Upper lobe of left lung (tissue), 6 donors: ENCODE measurements around the gene PTPRD. TPM values are rescaled to one million over a fixed set of nuclear protein-coding genes. Genes with fewer than 3 reads are reported as not detected.

Source experiments
- ATAC-seq, 2 donors: fragments of 200-7000 bp; cut with Tn5 transposase; one replicate each; pipeline ENCODE4 v1.9.1; 2022; ENCODE audit warnings: mild to moderate bottlenecking in 2 of 2, moderate library complexity in 2 of 2; ENCODE audit not compliant: low FRiP score in 2 of 2
- DNase-seq, 2 donors: peaks; one replicate each; pipeline ENCODE4 v3.0.0-alpha.2; 2019 to 2020
- H3K27ac ChIP-seq, 4 donors: fragments of 200-600 bp; sonication (generic); one replicate each; pipeline ENCODE4 v1.5.1; 2016 to 2019
- H3K27me3 ChIP-seq, 4 donors: fragments of 200-600 bp; sonication (generic); one replicate each; pipeline ENCODE4 v1.5.1; 2017 to 2019
- H3K36me3 ChIP-seq, 4 donors: fragments of 200-600 bp; sonication (generic); one replicate each; pipeline ENCODE4 v1.5.1; 2016 to 2019
- H3K4me1 ChIP-seq, 4 donors: fragments of 200-600 bp; sonication (generic); one replicate each; pipeline ENCODE4 v1.5.1; 2018 to 2019
- H3K4me3 ChIP-seq, 4 donors: fragments of 200-600 bp; sonication (generic); one replicate each; pipeline ENCODE4 v1.5.1; 2017 to 2019; ENCODE audit warnings: mild to moderate bottlenecking in 2 of 4, moderate library complexity in 1 of 4
- H3K9me3 ChIP-seq, 4 donors: fragments of 200-600 bp; sonication (generic); one replicate each; pipeline ENCODE4 v1.5.1; 2018 to 2019
- CTCF ChIP-seq, 6 experiments: fragments of 450-650 bp in 4 of 6; fragments of 200-600 bp in 2 of 6; sonication (generic) in 2 of 6; IDR thresholded peaks; one replicate each; pipeline ENCODE4 v1.5.1; 2016 to 2019; ENCODE audit warnings: antibody characterized with exemption in 6 of 6
- EP300 ChIP-seq, 4 donors: sonication (generic); formaldehyde crosslinking; IDR thresholded peaks; one replicate each; pipeline ENCODE4 v1.5.1; 2017; ENCODE audit warnings: antibody characterized with exemption in 4 of 4, control low read depth in 2 of 4
- POLR2A ChIP-seq, 4 donors: fragments of 450-650 bp; IDR thresholded peaks; one replicate each; pipeline ENCODE4 v1.5.1; 2016 to 2017; ENCODE audit warnings: antibody characterized with exemption in 4 of 4, mild to moderate bottlenecking in 2 of 4
- POLR2AphosphoS5 ChIP-seq, 2 donors: sonication (generic); formaldehyde crosslinking; IDR thresholded peaks; one replicate each; pipeline ENCODE4 v1.5.1; 2017; ENCODE audit warnings: antibody characterized with exemption in 2 of 2
- WGBS, 2 donors: methylation state at CpG; one replicate each; pipeline ENCODE4 v1.1.5; 2017 to 2018; 5-methylcytosine and 5-hydroxymethylcytosine counted together
- total RNA-seq, 6 donors: library from RNA; depleted of rRNA in 4 of 6; stranded (reverse); fragments of >200 nt in 4 of 6; gene quantifications; one replicate each; pipeline versions ENCODE4 v1.1.0 to v1.2.1, GENCODE V29; 2016 to 2021
- donor health status: DM: no; HTN: no; CAD: no; lungs with moderate emphysema.
- donor health status: DM: no; HTN: yes; CAD: no; lungs with severe emphysema.

PTPRD gene
- total RNA-seq, 6 donors from 2014 or later = 7.4 to 46.1 (median 14.5) TPM

- DNase-seq (no peak), ATAC-seq (no peak)
- Histone ChIP-seq H3K27ac (no peak overlapping the region), H3K4me3 (no peak overlapping the region), H3K4me1 (no peaks in the 10 kb centered on the region), H3K36me3 (no peaks in the 10 kb centered on the region), H3K9me3 (no peaks in the 10 kb centered on the region), H3K27me3 (no peaks in the 10 kb centered on the region)
- no peak for TF ChIP-seq EP300 (IDR thresholded peaks at IDR 0.05)
- TF ChIP-seq POLR2AphosphoS5 (IDR thresholded peaks at IDR 0.05) = no peak
- no peak for TF ChIP-seq CTCF (IDR thresholded peaks at IDR 0.05)
- no peak for TF ChIP-seq POLR2A (IDR thresholded peaks at IDR 0.05)
- 73 to 81% methylated on average over 1 of the region's 1 CpG for WGBS, 2 donors
Observed at GRCh38 chr9:9598723-9599122, 1014.1 kb downstream of the PTPRD start.

- no peak for DNase-seq
- Histone ChIP-seq H3K9me3 (no peaks in the 10 kb centered on the region), H3K4me3 (no peak overlapping the region), H3K27me3 (no peaks in the 10 kb centered on the region), H3K27ac (no peak overlapping the region), H3K4me1 (no peaks in the 10 kb centered on the region), H3K36me3 (no peaks in the 10 kb centered on the region)
- TF ChIP-seq CTCF (IDR thresholded peaks at IDR 0.05) (no peak), EP300 (IDR thresholded peaks at IDR 0.05) (no peak), POLR2AphosphoS5 (IDR thresholded peaks at IDR 0.05) (no peak), POLR2A (IDR thresholded peaks at IDR 0.05) (no peak)
- ATAC-seq = no peak
- WGBS, 2 donors = 76 to 80% methylated on average over 2 of the region's 2 CpGs
Observed at GRCh38 chr9:9592104-9592503, 1020.7 kb downstream of the PTPRD start.

- DNase-seq = no peak
- H3K36me3 ChIP-seq = no peaks in the 10 kb centered on the region
- no peak overlapping the region for H3K4me3 ChIP-seq
- H3K27ac ChIP-seq = no peak overlapping the region
- no peaks in the 10 kb centered on the region for H3K9me3 ChIP-seq
- TF ChIP-seq POLR2A (IDR thresholded peaks at IDR 0.05) = no peak
- no peak for TF ChIP-seq CTCF (IDR thresholded peaks at IDR 0.05)
- no peak for TF ChIP-seq POLR2AphosphoS5 (IDR thresholded peaks at IDR 0.05)
- no peak for TF ChIP-seq EP300 (IDR thresholded peaks at IDR 0.05)
- no peak for ATAC-seq
- H3K4me1 ChIP-seq = no peaks in the 10 kb centered on the region
- H3K27me3 ChIP-seq = no peaks in the 10 kb centered on the region
- 39 to 53% methylated on average over 2 of the region's 2 CpGs for WGBS, 2 donors
Observed at GRCh38 chr9:9585920-9586319, 1026.9 kb downstream of the PTPRD start.

GRCh38 chr9:9574080-9574479 lies 1038.7 kb downstream of the PTPRD start:
- Histone ChIP-seq H3K4me1 (no peaks in the 10 kb centered on the region), H3K27ac (no peak overlapping the region), H3K4me3 (no peak overlapping the region), H3K27me3 (no peaks in the 10 kb centered on the region), H3K36me3 (no peaks in the 10 kb centered on the region), H3K9me3 (no peaks in the 10 kb centered on the region)
- TF ChIP-seq POLR2A (IDR thresholded peaks at IDR 0.05) (no peak), CTCF (IDR thresholded peaks at IDR 0.05) (no peak), POLR2AphosphoS5 (IDR thresholded peaks at IDR 0.05) (no peak), EP300 (IDR thresholded peaks at IDR 0.05) (no peak)
- ATAC-seq (no peak), DNase-seq (no peak)

- ATAC-seq (no peak), DNase-seq (no peak)
- no peaks in the 10 kb centered on the region for H3K36me3 ChIP-seq
- H3K27ac ChIP-seq = no peak overlapping the region
- no peaks in the 10 kb centered on the region for H3K9me3 ChIP-seq
- H3K4me3 ChIP-seq = no peak overlapping the region
- H3K27me3 ChIP-seq = no peaks in the 10 kb centered on the region
- 65 to 76% methylated on average over 1 of the region's 1 CpG for WGBS, 2 donors
- TF ChIP-seq POLR2AphosphoS5 (IDR thresholded peaks at IDR 0.05) (no peak), EP300 (IDR thresholded peaks at IDR 0.05) (no peak), CTCF (IDR thresholded peaks at IDR 0.05) (no peak), POLR2A (IDR thresholded peaks at IDR 0.05) (no peak)
- H3K4me1 ChIP-seq = no peaks in the 10 kb centered on the region
Observed at GRCh38 chr9:9565700-9566099, 1047.1 kb downstream of the PTPRD start.
